Measurements from ENCODE around the gene DTNB. TPM values are rescaled to one million over a fixed set of nuclear protein-coding genes. Genes with fewer than 3 reads are reported as not detected.

DTNB gene
- total and polyA plus RNA-seq, 2 of the 4 experiments (the other 2 are of a cell fraction): 3.8 to 5.3 TPM

DNA sequence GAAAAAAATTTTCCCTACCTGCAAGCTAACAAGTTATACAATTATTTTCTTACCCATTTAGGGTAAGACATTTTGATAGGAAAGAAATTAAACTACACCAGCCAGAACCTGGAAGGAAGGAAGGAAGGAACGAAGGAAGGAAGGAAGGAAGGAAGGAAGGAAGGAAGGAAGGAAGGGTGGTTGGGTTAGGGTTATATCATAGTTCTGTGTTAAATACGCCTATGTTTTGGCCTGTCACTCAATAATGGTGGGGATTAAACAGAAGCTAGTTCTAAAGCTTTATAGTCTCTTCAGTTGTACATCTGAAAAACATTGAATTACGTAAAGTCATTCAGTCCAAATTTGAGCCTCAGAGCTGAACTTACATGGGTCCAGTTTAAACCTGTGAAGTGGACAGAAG, 256.7 kb downstream of the DTNB start:
- no peak overlapping the region for H3K9ac ChIP-seq (ENCODE audit: low read depth, low read length)
- dilution Hi-C loops (cut with HindIII; ENCODE audit: low sequenced_read_pairs, unreplicated experiment): no loop called here

More for the DNA sequence above, 256.7 kb downstream of the DTNB start:
- Histone ChIP-seq H2BK120ac (ENCODE audit: low read depth, low read length) (no peak overlapping the region), H2AFZ (replicated peaks; ENCODE audit: low read length, poor library complexity) (no peak overlapping the region), H3K18ac (ENCODE audit: low read depth, low read length) (no peak overlapping the region), H3K4me3 (ENCODE audit: insufficient read depth, low read depth, low read length) (no peak overlapping the region), H3K27ac (ENCODE audit: insufficient read depth, low read length) (no peak overlapping the region), H3K56ac (ENCODE audit: extremely low read depth, insufficient read depth, low read length) (no peak overlapping the region), H3K23ac (ENCODE audit: low read depth, low read length) (no peak overlapping the region), H4K5ac (ENCODE audit: low read depth, low read length) (no peak overlapping the region), H2AK9ac (replicated peaks; ENCODE audit: low read depth, low read length, poor library complexity) (no peak overlapping the region), H2BK20ac (ENCODE audit: low read depth, low read length) (no peak overlapping the region), H4K8ac (ENCODE audit: low read depth in 2 of 2, low read length in 2 of 2) (no peak overlapping the region), H3K4me2 (ENCODE audit: low read depth, low read length) (no peak overlapping the region), H3K36me3 (ENCODE audit: control insufficient read depth, insufficient read depth, low read length) (no peaks in the 10 kb centered on the region), H3K27me3 (ENCODE audit: control insufficient read depth, insufficient read depth, low read length) (no peaks in the 10 kb centered on the region), H3K14ac (replicated peaks; ENCODE audit: low read depth, low read length) (no peak overlapping the region), H3K9me3 (ENCODE audit: control insufficient read depth, insufficient read depth, low read length) (no peaks in the 10 kb centered on the region), H2BK15ac (ENCODE audit: low read depth, low read length) (no peak overlapping the region), H2BK5ac (ENCODE audit: low read depth, low read length, poor library complexity, severe bottlenecking) (no peak overlapping the region), H2AK5ac (ENCODE audit: low read depth, low read length) (no peak overlapping the region), H3K9me1 (ENCODE audit: insufficient read depth, low read length) (no peaks in the 10 kb centered on the region), H3K79me1 (ENCODE audit: low read depth in 1 of 2, low read length in 2 of 2) (no peaks in the 10 kb centered on the region), H4K20me1 (ENCODE audit: insufficient read depth, low read length) (no peaks in the 10 kb centered on the region), H4K91ac (ENCODE audit: insufficient read depth, low read depth, low read length) (no peak overlapping the region), H3K4me1 (ENCODE audit: control insufficient read depth, insufficient read depth, low read length) (no peaks in the 10 kb centered on the region), H3K4ac (ENCODE audit: low read depth, low read length) (no peak overlapping the region)
- no TSS peak for BruUV-seq (replicated peaks)
- ATAC-seq (ENCODE audit: low read depth): no peak
- intact Hi-C loops (cut with micrococcal nuclease): no loop called here
- TF ChIP-seq CHD1 (IDR thresholded peaks at IDR 0.05; ENCODE audit: low read depth, low read length): no peak
- TF ChIP-seq RCOR1 (IDR thresholded peaks at IDR 0.05; ENCODE audit: insufficient replicate concordance, low read length): no peak
- TF ChIP-seq FOS (IDR thresholded peaks at IDR 0.05; ENCODE audit: low read depth, low read length): no peak
- no peak for TF ChIP-seq SMC3 (IDR thresholded peaks at IDR 0.05; ENCODE audit: low read depth, low read length)
- in situ Hi-C loops (cut with MboI; ENCODE audit: low sequenced_read_pairs): no loop called here
- POLR2A ChIA-PET (ENCODE audit: unreplicated experiment): no interaction called here
- no CpG with 5 or more reads among the region's 3 CpGs for WGBS, 2 experiments (ENCODE audit: extremely low coverage in 2 of 2, insufficient read length in 1 of 2)
- no peak for DNase-seq
- CTCF ChIA-PET: no interaction called here
